ENCODE data around the gene ASF1A. TPM values are rescaled to one million over a fixed set of nuclear protein-coding genes. Genes with fewer than 3 reads are reported as not detected.

Gene ASF1A
- total and polyA plus RNA-seq, 2 experiments from 2014 or later, result 23.0 to 32.7 TPM

GRCh38 chr6:118856301-118856700 is 37.7 kb upstream of the ASF1A start:
- Histone ChIP-seq H3K27ac (no peak overlapping the region), H4K20me1 (ENCODE audit: insufficient read depth, poor library complexity, severe bottlenecking) (no peaks in the 10 kb centered on the region), H3K27me3 (no peaks in the 10 kb centered on the region), H3K4me1 (ENCODE audit: insufficient read depth) (no peaks in the 10 kb centered on the region), H2AFZ (no peak overlapping the region), H3K9me2 (replicated peaks; ENCODE audit: insufficient read depth) (no peaks in the 10 kb centered on the region), H3K4me3 (no peak overlapping the region), H3K4me2 (no peak overlapping the region), H3K9me3 (ENCODE audit: low read depth) (no peaks in the 10 kb centered on the region), H3K79me2 (peaks cover 19% of the 10 kb centered on the region), H3K36me3 (replicated peaks; ENCODE audit: insufficient read depth, low read depth) (no peaks in the 10 kb centered on the region)
- no peak for TF ChIP-seq EZH2phosphoT487 (IDR thresholded peaks at IDR 0.05; ENCODE audit: low read depth, severe bottlenecking, unreplicated experiment)
- no peak for TF ChIP-seq EZH2 (IDR thresholded peaks at IDR 0.05; ENCODE audit: borderline replicate concordance)
- TF ChIP-seq CTCF (IDR thresholded peaks at IDR 0.05; ENCODE audit: poor library complexity), result no peak
- DNase-seq (ENCODE audit: low spot score), result no peak
- 72% methylated on average over 4 of the region's 4 CpGs for WGBS (ENCODE audit: low lambda C conversion rate, missing lambda C conversion rate)

DNA sequence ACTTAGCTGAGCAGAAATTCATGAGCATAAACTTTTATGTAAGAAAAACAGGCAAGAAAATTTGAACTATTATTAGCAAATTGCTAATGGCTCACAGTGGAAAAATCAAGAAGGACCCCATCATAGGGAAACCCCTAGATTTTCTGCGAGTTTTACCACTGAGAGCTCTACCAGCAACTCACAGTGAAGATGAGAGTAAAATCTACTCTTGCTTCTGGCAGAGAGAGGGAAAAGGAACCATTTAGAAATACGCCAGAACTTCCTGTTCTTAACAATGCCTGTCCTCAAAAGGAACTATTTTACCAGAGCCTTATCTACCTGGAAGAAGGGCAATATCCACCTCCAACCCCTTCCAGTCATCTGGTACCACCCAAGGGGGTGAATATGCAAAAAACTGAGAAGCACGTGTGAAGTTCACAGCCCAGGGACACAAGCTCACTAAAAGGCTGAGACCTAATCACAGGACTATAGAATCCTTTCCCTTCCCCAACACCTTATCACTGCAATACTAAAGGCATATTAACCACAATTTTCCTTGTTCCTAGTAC is 34.4 kb upstream of the ASF1A start:
- Histone ChIP-seq H3K4me1 (ENCODE audit: insufficient read depth) (no peaks in the 10 kb centered on the region), H2AFZ (no peak overlapping the region), H3K4me2 (no peak overlapping the region), H3K9me3 (ENCODE audit: low read depth) (no peaks in the 10 kb centered on the region), H3K4me3 (no peak overlapping the region), H3K27me3 (no peaks in the 10 kb centered on the region), H3K9me2 (replicated peaks; ENCODE audit: insufficient read depth) (no peaks in the 10 kb centered on the region), H3K27ac (no peak overlapping the region), H4K20me1 (ENCODE audit: insufficient read depth, poor library complexity, severe bottlenecking) (no peaks in the 10 kb centered on the region), H3K36me3 (replicated peaks; ENCODE audit: insufficient read depth, low read depth) (no peaks in the 10 kb centered on the region), H3K79me2 (peaks cover 25% of the 10 kb centered on the region)
- no peak for TF ChIP-seq CTCF (IDR thresholded peaks at IDR 0.05; ENCODE audit: poor library complexity)
- TF ChIP-seq EZH2 (IDR thresholded peaks at IDR 0.05; ENCODE audit: borderline replicate concordance), result no peak
- no peak for TF ChIP-seq EZH2phosphoT487 (IDR thresholded peaks at IDR 0.05; ENCODE audit: low read depth, severe bottlenecking, unreplicated experiment)
- DNase-seq (ENCODE audit: low spot score), result no peak
- WGBS (ENCODE audit: low lambda C conversion rate, missing lambda C conversion rate), result 63% methylated on average over 3 of the region's 3 CpGs

- no peak overlapping the region for H3K27ac ChIP-seq
- H3K79me2 ChIP-seq, result peaks cover 25% of the 10 kb centered on the region
- H3K9me3 ChIP-seq (ENCODE audit: low read depth), result no peaks in the 10 kb centered on the region
- H2AFZ ChIP-seq, result no peak overlapping the region
- no peak for DNase-seq (ENCODE audit: low spot score)
- no peaks in the 10 kb centered on the region for H3K4me1 ChIP-seq (ENCODE audit: insufficient read depth)
- no peak overlapping the region for H3K4me3 ChIP-seq
- H3K27me3 ChIP-seq, result no peaks in the 10 kb centered on the region
- no peaks in the 10 kb centered on the region for H4K20me1 ChIP-seq (ENCODE audit: insufficient read depth, poor library complexity, severe bottlenecking)
- no peaks in the 10 kb centered on the region for H3K9me2 ChIP-seq (replicated peaks; ENCODE audit: insufficient read depth)
- WGBS (ENCODE audit: low lambda C conversion rate, missing lambda C conversion rate), result 97% methylated on average over 1 of the region's 1 CpG
- no peaks in the 10 kb centered on the region for H3K36me3 ChIP-seq (replicated peaks; ENCODE audit: insufficient read depth, low read depth)
- TF ChIP-seq EZH2 (IDR thresholded peaks at IDR 0.05; ENCODE audit: borderline replicate concordance), result no peak
- no peak for TF ChIP-seq CTCF (IDR thresholded peaks at IDR 0.05; ENCODE audit: poor library complexity)
- TF ChIP-seq EZH2phosphoT487 (IDR thresholded peaks at IDR 0.05; ENCODE audit: low read depth, severe bottlenecking, unreplicated experiment), result no peak
- H3K4me2 ChIP-seq, result no peak overlapping the region
These were observed 33.6 kb upstream of the ASF1A start for GRCh38 chr6:118860363-118860762.

Measured in hepatocyte (in vitro differentiated cells).